H9 (cell line): Measurements from ENCODE around the gene ANXA2. TPM values are rescaled to one million over a fixed set of nuclear protein-coding genes. Genes with fewer than 3 reads are reported as not detected.

Source experiments
- DNase-seq: peaks from one replicate; pipeline ENCODE4 v3.0.0-alpha.2; 2017
- H2AFZ ChIP-seq: one replicate; pipeline ENCODE4 v1.6.1; 2013; ENCODE audit warnings: mild to moderate bottlenecking, low read length, control low read depth, moderate library complexity
- H2AK5ac ChIP-seq: 2 replicates; pipeline ENCODE4 v1.6.1; 2013; ENCODE audit warnings: low read length, control low read depth, mixed read lengths; ENCODE audit not compliant: insufficient read length
- H2BK120ac ChIP-seq: one replicate; pipeline ENCODE4 v1.6.1; 2013; ENCODE audit warnings: low read depth, mild to moderate bottlenecking, low read length, control low read depth, inconsistent platforms; ENCODE audit not compliant: poor library complexity, severe bottlenecking
- H2BK12ac ChIP-seq: 2 replicates; pipeline ENCODE4 v1.6.1; 2013; ENCODE audit warnings: low read length, control low read depth, mixed read lengths, low read depth; ENCODE audit not compliant: insufficient read length
- H2BK15ac ChIP-seq: 2 replicates; pipeline ENCODE4 v1.6.1; 2013; ENCODE audit warnings: low read depth, low read length, control low read depth
- H2BK20ac ChIP-seq: one replicate; pipeline ENCODE4 v1.6.1; 2013; ENCODE audit warnings: low read depth, mild to moderate bottlenecking, low read length, control low read depth, inconsistent platforms; ENCODE audit not compliant: poor library complexity, severe bottlenecking
- H2BK5ac ChIP-seq: 2 replicates; pipeline ENCODE4 v1.6.1; 2013; ENCODE audit warnings: low read length, control low read depth, mixed read lengths; ENCODE audit not compliant: insufficient read length
- H3K14ac ChIP-seq: 2 replicates; pipeline ENCODE4 v1.6.1; 2013; ENCODE audit warnings: low read length, control low read depth; ENCODE audit not compliant: insufficient read depth
- H3K18ac ChIP-seq: 2 replicates; pipeline ENCODE4 v1.6.1; 2013; ENCODE audit warnings: low read depth, mild to moderate bottlenecking, mixed read lengths, low read length, control low read depth; ENCODE audit not compliant: insufficient read length
- H3K23ac ChIP-seq: 2 replicates; pipeline ENCODE4 v1.6.1; 2013; ENCODE audit warnings: low read length, control low read depth, mixed read lengths, low read depth; ENCODE audit not compliant: insufficient read length
- H3K23me2 ChIP-seq: 2 replicates; pipeline ENCODE4 v1.6.1; 2013; ENCODE audit warnings: low read depth, mild to moderate bottlenecking, mixed read lengths, low read length, control low read depth; ENCODE audit not compliant: insufficient read length, poor library complexity, severe bottlenecking
- H3K27ac ChIP-seq: 2 replicates; pipeline ENCODE4 v1.5.1; 2013; ENCODE audit warnings: low read length, control low read depth, mixed read lengths, low read depth; ENCODE audit not compliant: insufficient read length
- H3K27me3 ChIP-seq: 2 replicates; pipeline ENCODE4 v1.6.1; 2013; ENCODE audit warnings: low read length, control low read depth, inconsistent platforms; ENCODE audit not compliant: insufficient read depth
- H3K4ac ChIP-seq: 2 replicates; pipeline ENCODE4 v1.6.1; 2013; ENCODE audit warnings: low read depth, mild to moderate bottlenecking, control low read depth, inconsistent platforms, low read length, moderate library complexity
- H3K4me1 ChIP-seq: 2 replicates; pipeline ENCODE4 v1.6.1; 2013; ENCODE audit warnings: low read length, control low read depth, inconsistent platforms; ENCODE audit not compliant: insufficient read depth
- H3K4me2 ChIP-seq: 2 replicates; pipeline ENCODE4 v1.6.1; 2013; ENCODE audit warnings: low read length, control low read depth, mixed read lengths; ENCODE audit not compliant: insufficient read length, insufficient read depth
- H3K56ac ChIP-seq: 2 replicates; pipeline ENCODE4 v1.6.1; 2013; ENCODE audit warnings: low read depth, mild to moderate bottlenecking, mixed read lengths, low read length, control low read depth; ENCODE audit not compliant: insufficient read length
- H3K79me1 ChIP-seq: 2 replicates; pipeline ENCODE4 v1.6.1; 2013; ENCODE audit warnings: low read depth, mild to moderate bottlenecking, moderate library complexity, low read length, control low read depth, inconsistent platforms; ENCODE audit not compliant: insufficient read depth, poor library complexity, severe bottlenecking
- H3K79me2 ChIP-seq: 2 replicates; pipeline ENCODE4 v1.6.1; 2013; ENCODE audit warnings: low read length, control low read depth, inconsistent platforms; ENCODE audit not compliant: insufficient read depth
- H3K9ac ChIP-seq: 2 replicates; pipeline ENCODE4 v1.6.1; 2013; ENCODE audit warnings: low read length, control low read depth, mixed read lengths; ENCODE audit not compliant: insufficient read length; ENCODE audit errors: extremely low read depth
- H3K9me3 ChIP-seq: one replicate; pipeline ENCODE4 v1.6.1; 2013; ENCODE audit warnings: low read depth, low read length, inconsistent platforms; ENCODE audit not compliant: control insufficient read depth
- H3T11ph ChIP-seq: one replicate; pipeline ENCODE4 v1.6.1; 2013; ENCODE audit warnings: mild to moderate bottlenecking, low read length, control low read depth, inconsistent platforms
- H4K20me1 ChIP-seq: one replicate; pipeline ENCODE4 v1.6.1; 2013; ENCODE audit not compliant: control insufficient read depth, insufficient read length, insufficient read depth
- H4K5ac ChIP-seq: 2 replicates; pipeline ENCODE4 v1.6.1; 2013; ENCODE audit warnings: low read depth, mild to moderate bottlenecking, mixed read lengths, low read length, control low read depth; ENCODE audit not compliant: insufficient read length
- H4K8ac ChIP-seq: replicated peaks from 2 replicates; pipeline ENCODE4 v1.6.1; 2013; ENCODE audit warnings: low read length, control low read depth, mixed read lengths, low read depth; ENCODE audit not compliant: insufficient read length
- H4K91ac ChIP-seq: 2 replicates; pipeline ENCODE4 v1.6.1; 2013; ENCODE audit warnings: low read depth, mild to moderate bottlenecking, moderate library complexity, mixed read lengths, low read length, control low read depth; ENCODE audit not compliant: insufficient read length
- H3K27ac Mint-ChIP-seq, 3 experiments: 2 replicates in 2 of 3; 3 replicates in 1 of 3; pipeline ENCODE4 v1.8.0; 2020 to 2021; ENCODE audit warnings: mixed read lengths in 3 of 3, mild to moderate bottlenecking in 1 of 3, moderate library complexity in 1 of 3
- H3K27me3 Mint-ChIP-seq: 2 replicates; pipeline ENCODE4 v1.8.0; 2021; ENCODE audit warnings: low read depth, mild to moderate bottlenecking, moderate library complexity, mixed read lengths
- H3K36me3 Mint-ChIP-seq, 3 experiments: 2 replicates in 2 of 3; 3 replicates in 1 of 3; pipeline ENCODE4 v1.8.0; 2020 to 2021; ENCODE audit warnings: low read depth in 3 of 3, mixed read lengths in 3 of 3; ENCODE audit not compliant: insufficient read depth in 1 of 3
- H3K4me1 Mint-ChIP-seq, 2 experiments: 2 replicates each; pipeline ENCODE4 v1.8.0; 2020; ENCODE audit warnings: mixed read lengths in 2 of 2
- H3K4me3 Mint-ChIP-seq, 2 experiments: 2 replicates in 1 of 2; 3 replicates in 1 of 2; pipeline ENCODE4 v1.8.0; 2020 to 2021; ENCODE audit warnings: mild to moderate bottlenecking in 2 of 2, mixed read lengths in 2 of 2, moderate library complexity in 1 of 2
- H3K9me3 Mint-ChIP-seq, 2 experiments: 2 replicates in 1 of 2; 3 replicates in 1 of 2; pipeline ENCODE4 v1.8.0; 2020; ENCODE audit warnings: mild to moderate bottlenecking in 2 of 2, mixed read lengths in 2 of 2, moderate library complexity in 1 of 2
- CTCF ChIP-seq: fragments of 200-600 bp; sonication (generic); conservative IDR thresholded peaks from 3 replicates; pipeline ENCODE4 v1.8.0; 2021; ENCODE audit warnings: antibody characterized with exemption, mild to moderate bottlenecking
- WGBS: extraction: QIAGEN DNeasy Blood & Tissue Kit; methylation state at CpG from one replicate; pipeline ENCODE4 v1.1.7; 2013; ENCODE audit warnings: missing lambda C conversion rate, low lambda C conversion rate, mixed read lengths; ENCODE audit not compliant: insufficient read length; ENCODE audit errors: extremely low coverage; 5-methylcytosine and 5-hydroxymethylcytosine counted together
- total RNA-seq: library from RNA; stranded (reverse); gene quantifications from 2 replicates; pipeline ENCODE4 v1.2.1, GENCODE V29; 2021

Gene ANXA2
- total RNA-seq, 1 experiment from 2014 or later: 126 TPM

- H3K27me3 ChIP-seq: no peaks in the 10 kb centered on the region
- H4K20me1 ChIP-seq: no peaks in the 10 kb centered on the region
- TF ChIP-seq CTCF: no peak
- H3K9me3 ChIP-seq: no peaks in the 10 kb centered on the region
- Mint-ChIP-seq H3K36me3 (peaks cover 13 to 31% (median 25%) of the 10 kb centered on the region in 3 experiments; a peak in 6 of 7 replicates), H3K27ac (no peak overlapping the region), H3K27me3 (no peaks in the 10 kb centered on the region), H3K4me1 (peaks cover 22 to 38% of the 10 kb centered on the region in 2 experiments), H3K9me3 (peaks cover 0 to 3% of the 10 kb centered on the region in 2 experiments; a peak in 1 of 5 replicates), H3K4me3 (no peak overlapping the region)
- no peak overlapping the region for H3K27ac ChIP-seq
- H2AFZ ChIP-seq: no peak overlapping the region
- H2BK120ac ChIP-seq: no peak overlapping the region
- no peak for DNase-seq
- no peak overlapping the region for H4K5ac ChIP-seq
- no peaks in the 10 kb centered on the region for H3K79me1 ChIP-seq
- H3K79me2 ChIP-seq: no peaks in the 10 kb centered on the region
- no peak overlapping the region for H3K4me2 ChIP-seq
- H3K4ac ChIP-seq: no peak overlapping the region
- H3K9ac ChIP-seq: no peak overlapping the region
- H2BK12ac ChIP-seq: no peak overlapping the region
- H2AK5ac ChIP-seq: no peak overlapping the region
- no peak overlapping the region for H2BK5ac ChIP-seq
- no peak overlapping the region for H4K91ac ChIP-seq
- H3T11ph ChIP-seq: no peak overlapping the region
- no peak overlapping the region for H3K56ac ChIP-seq
- H2BK20ac ChIP-seq: no peak overlapping the region
- H4K8ac ChIP-seq: no peak overlapping the region
- no CpG with 5 or more reads among the region's 3 CpGs for WGBS
- no peak overlapping the region for H2BK15ac ChIP-seq
- no peak overlapping the region for H3K23ac ChIP-seq
- H3K23me2 ChIP-seq: no peaks in the 10 kb centered on the region
- no peak overlapping the region for H3K18ac ChIP-seq
- H3K14ac ChIP-seq: no peak overlapping the region
- peaks cover 3% of the 10 kb centered on the region; the same call in 1 of the 2 replicates for H3K4me1 ChIP-seq
Observed at GRCh38 chr15:60346077-60346476, 51.7 kb downstream of the ANXA2 start.
